Activated CD4-positive, alpha-beta memory T cell treated with anti-CD3 and anti-CD28 coated beads, Interleukin-2, amount 10 ng/mL, durations not matched to agents 7 days and 5 days (primary cell): ENCODE data around the gene TRAF5. TPM values are rescaled to one million over a fixed set of nuclear protein-coding genes. Genes with fewer than 3 reads are reported as not detected.
A peak's percentile ranks its signal among the peaks of the same experiment; 100 is the strongest.

Experiments used
- CTCF ChIA-PET: fragments of 350-600 bp; sonication (Branson Sonifier 250); formaldehyde crosslinking; loops from one replicate; lab custom pipeline; 2021; ENCODE audit warnings: antibody characterized with exemption, inconsistent platforms; lab: Charles Lee
- POLR2A ChIA-PET: fragments of 350-600 bp; sonication (Branson Sonifier 250); formaldehyde crosslinking; loops from one replicate; lab custom pipeline; 2021; ENCODE audit warnings: antibody characterized with exemption; lab: Charles Lee
- DNase-seq: peaks from one replicate; pipeline ENCODE4 v3.0.0-alpha.2; 2020
- H3K27ac Mint-ChIP-seq: one replicate; pipeline ENCODE4 v1.8.0; 2021; ENCODE audit warnings: mild to moderate bottlenecking, mixed read lengths
- H3K27me3 Mint-ChIP-seq: one replicate; pipeline ENCODE4 v1.8.0; 2021; ENCODE audit warnings: mixed read lengths
- H3K36me3 Mint-ChIP-seq: one replicate; pipeline ENCODE4 v1.8.0; 2021; ENCODE audit warnings: low read depth, mixed read lengths
- H3K4me1 Mint-ChIP-seq: one replicate; pipeline ENCODE4 v1.8.0; 2021; ENCODE audit warnings: mixed read lengths
- H3K4me3 Mint-ChIP-seq: one replicate; pipeline ENCODE4 v1.8.0; 2021; ENCODE audit warnings: mild to moderate bottlenecking, mixed read lengths
- H3K9me3 Mint-ChIP-seq: one replicate; pipeline ENCODE4 v1.8.0; 2021; ENCODE audit warnings: mixed read lengths
- total RNA-seq, 2 experiments: library from RNA; stranded (reverse); gene quantifications; one replicate each; pipeline ENCODE4 v1.2.3, GENCODE V29; 2021

The TRAF5 gene
- total RNA-seq, 2 experiments from 2014 or later, result 67.9 to 68.4 TPM

DNA sequence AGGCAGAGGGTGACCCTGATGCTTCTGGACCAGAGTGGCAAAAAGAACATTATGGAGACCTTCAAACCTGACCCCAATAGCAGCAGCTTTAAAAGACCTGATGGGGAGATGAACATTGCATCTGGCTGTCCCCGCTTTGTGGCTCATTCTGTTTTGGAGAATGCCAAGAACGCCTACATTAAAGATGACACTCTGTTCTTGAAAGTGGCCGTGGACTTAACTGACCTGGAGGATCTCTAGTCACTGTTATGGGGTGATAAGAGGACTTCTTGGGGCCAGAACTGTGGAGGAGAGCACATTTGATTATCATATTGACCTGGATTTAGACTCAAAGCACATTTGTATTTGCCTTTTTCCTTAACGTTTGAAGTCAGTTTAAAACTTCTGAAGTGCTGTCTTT lies 45.8 kb downstream of the TRAF5 start:
- H3K4me1 Mint-ChIP-seq, result peaks cover 19% of the 10 kb centered on the region
- DNase-seq, result no peak
- no peaks in the 10 kb centered on the region for H3K27me3 Mint-ChIP-seq
- H3K36me3 Mint-ChIP-seq, result peaks cover 77% of the 10 kb centered on the region
- CTCF ChIA-PET, result interaction anchor here (1.1 kb wide), 1 partner anchor 281 kb away, joined by 3 read pairs; no protein-coding TSS in a partner anchor
- no peak overlapping the region for H3K27ac Mint-ChIP-seq
- no peaks in the 10 kb centered on the region for H3K9me3 Mint-ChIP-seq
- H3K4me3 Mint-ChIP-seq, result no peak overlapping the region
- POLR2A ChIA-PET, result no interaction called here

DNA sequence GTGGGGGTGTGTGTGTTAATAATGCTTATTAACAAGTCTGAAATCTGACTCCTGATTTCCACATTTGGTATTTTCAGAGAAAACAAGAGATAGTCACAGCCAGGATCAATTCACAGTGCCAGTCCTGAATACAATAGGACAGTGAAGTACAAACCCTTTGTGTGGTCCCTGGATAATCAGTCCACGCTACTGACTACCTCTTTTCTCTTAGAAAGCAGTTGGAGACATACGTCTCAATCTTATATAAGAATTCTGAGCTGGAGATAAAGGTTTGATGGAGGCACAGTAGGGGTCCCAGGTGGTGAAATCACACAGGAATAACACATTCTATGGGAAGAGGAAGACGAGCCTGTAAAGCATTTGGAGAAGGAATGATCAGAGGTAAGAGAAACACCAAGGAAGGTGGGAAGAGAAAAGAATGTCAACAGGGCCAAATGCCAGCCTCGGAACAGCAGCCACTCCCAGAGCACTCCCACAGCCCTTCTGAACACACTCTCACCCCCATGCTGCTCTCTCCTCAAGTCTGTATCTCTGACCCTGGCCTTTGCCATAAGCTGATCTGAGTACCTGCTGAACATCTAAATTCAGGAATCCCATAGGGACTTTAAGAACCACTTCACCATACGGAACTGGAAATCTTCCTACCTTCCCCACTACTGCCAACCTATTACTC lies 48.6 kb downstream of the TRAF5 start:
- no peaks in the 10 kb centered on the region for H3K27me3 Mint-ChIP-seq
- no peak for DNase-seq
- H3K27ac Mint-ChIP-seq, result no peak overlapping the region
- peaks cover 36% of the 10 kb centered on the region for H3K4me1 Mint-ChIP-seq
- ChIA-PET CTCF (interaction anchor here (3.8 kb wide), 1 partner anchor 52 kb away, joined by 14 read pairs; no protein-coding TSS in a partner anchor), POLR2A (interaction anchor here (2.5 kb wide), 1 partner anchor 47 kb away, joined by 6 read pairs; no protein-coding TSS in a partner anchor)
- H3K9me3 Mint-ChIP-seq, result no peaks in the 10 kb centered on the region
- no peak overlapping the region for H3K4me3 Mint-ChIP-seq
- peaks cover 68% of the 10 kb centered on the region for H3K36me3 Mint-ChIP-seq

DNA sequence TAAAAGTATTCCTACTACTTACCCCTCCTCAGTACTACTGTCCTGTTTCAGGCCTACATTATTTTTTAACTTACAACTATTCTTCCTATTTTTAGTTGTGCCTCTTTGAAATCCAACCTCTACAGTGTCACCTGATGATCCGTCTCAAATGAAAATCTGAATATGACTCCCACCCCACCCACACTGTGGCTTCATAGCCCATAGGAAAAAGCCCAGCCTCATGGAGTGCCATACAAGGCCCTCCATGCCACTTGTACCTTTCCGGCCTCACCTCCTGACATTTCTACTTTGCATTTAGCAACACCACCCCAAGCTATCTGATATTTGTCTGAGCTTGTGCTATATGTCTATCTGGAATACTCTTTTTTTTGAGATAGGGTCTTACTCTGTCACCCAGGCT lies 49.3 kb downstream of the TRAF5 start:
- Mint-ChIP-seq H3K4me3 (no peak overlapping the region), H3K9me3 (no peaks in the 10 kb centered on the region), H3K27ac (no peak overlapping the region), H3K4me1 (peaks cover 38% of the 10 kb centered on the region), H3K27me3 (no peaks in the 10 kb centered on the region), H3K36me3 (peaks cover 63% of the 10 kb centered on the region)
- no peak for DNase-seq
- ChIA-PET CTCF (interaction anchor here (3.8 kb wide), 1 partner anchor 53 kb away, joined by 14 read pairs; no protein-coding TSS in a partner anchor), POLR2A (interaction anchor here (1.0 to 2.5 kb wide), 2 partner anchors 7 to 48 kb away, joined by 3 to 6 read pairs; no protein-coding TSS in a partner anchor)

DNA sequence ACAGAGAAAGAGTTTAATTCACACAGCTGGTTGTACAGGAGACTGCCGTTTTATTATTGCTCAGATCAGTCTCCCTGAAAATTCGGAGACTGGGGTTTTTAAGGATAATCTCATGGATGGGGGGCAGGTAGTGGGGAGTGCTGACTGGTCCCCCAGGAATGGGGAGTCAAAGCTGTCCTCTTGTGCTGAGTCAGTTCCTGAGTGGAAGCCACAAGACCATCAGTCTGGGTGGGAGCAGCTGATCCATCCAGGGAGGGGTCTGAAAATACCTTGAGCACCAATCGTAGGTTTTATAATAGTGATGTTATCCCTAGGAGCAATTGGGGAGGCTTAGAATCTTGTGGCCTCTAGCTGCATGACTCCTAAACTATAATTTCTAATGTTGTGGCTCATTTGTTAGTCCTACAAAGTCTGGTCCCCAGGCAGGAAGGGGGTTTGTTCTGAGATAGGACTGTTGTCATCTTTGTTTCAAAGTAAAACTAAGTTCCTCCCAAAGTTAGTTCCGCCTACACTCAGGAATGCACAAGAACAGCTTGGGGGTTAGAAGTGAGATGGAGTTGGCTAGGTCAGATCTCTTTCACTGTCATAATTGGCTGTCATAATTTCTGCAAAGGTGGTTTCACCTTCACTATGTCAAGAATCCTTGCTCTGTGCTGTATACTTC lies 50.3 kb downstream of the TRAF5 start:
- ChIA-PET POLR2A (interaction anchor here (0.8 to 2.5 kb wide), 3 partner anchors 8 to 49 kb away, joined by 3 to 6 read pairs (median 3); no protein-coding TSS in a partner anchor), CTCF (interaction anchor here (3.8 kb wide), 1 partner anchor 54 kb away, joined by 14 read pairs; no protein-coding TSS in a partner anchor)
- H3K4me3 Mint-ChIP-seq, result no peak overlapping the region
- H3K36me3 Mint-ChIP-seq, result peaks cover 55% of the 10 kb centered on the region
- H3K27ac Mint-ChIP-seq, result peak overlapping the region; percentile 15
- no peaks in the 10 kb centered on the region for H3K27me3 Mint-ChIP-seq
- peaks cover 45% of the 10 kb centered on the region for H3K4me1 Mint-ChIP-seq
- DNase-seq, result no peak
- no peaks in the 10 kb centered on the region for H3K9me3 Mint-ChIP-seq

DNA sequence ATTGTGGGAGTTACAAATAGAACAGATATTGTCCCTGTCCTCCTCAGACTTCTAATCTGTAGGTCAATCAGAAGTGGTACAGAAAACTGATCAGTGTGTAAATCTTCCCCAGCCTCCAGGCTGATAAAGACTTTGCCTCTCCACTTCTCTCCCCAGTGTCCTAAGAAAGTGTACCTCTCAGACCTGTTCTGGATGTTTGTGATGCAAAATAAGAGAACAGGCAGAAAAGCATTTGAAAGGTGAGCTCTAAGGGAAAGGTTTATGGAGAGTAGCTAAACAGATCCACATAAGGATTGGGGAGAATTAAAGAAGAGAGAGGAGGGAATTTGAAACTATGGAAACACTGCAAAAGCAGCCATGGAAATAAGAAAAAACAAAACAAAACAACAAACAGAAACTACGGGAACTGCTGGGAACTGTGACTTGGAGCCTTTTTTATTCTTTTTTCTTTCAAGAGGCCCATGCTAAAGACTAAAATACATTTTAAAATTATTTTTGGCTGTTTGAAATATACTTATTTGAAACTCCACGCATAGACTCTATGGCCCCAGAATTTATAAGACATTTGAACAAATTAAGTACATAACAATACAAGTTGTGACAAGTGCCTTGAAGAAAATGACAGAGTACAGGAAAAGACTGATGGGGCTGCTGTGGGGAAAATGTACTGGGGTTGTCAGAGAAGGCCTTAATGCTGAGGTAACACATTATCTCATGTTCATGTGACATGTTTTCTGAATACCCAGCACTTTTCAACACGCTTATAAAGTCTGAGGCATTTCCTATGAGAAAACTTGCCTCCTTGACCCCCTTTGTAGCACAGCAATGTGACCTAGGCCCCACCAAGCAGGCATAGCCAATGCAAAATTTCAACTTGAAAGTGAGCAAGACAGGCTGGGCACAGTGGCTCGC lies 51.2 kb downstream of the TRAF5 start:
- Mint-ChIP-seq H3K27me3 (no peaks in the 10 kb centered on the region), H3K4me3 (no peak overlapping the region), H3K4me1 (peaks cover 52% of the 10 kb centered on the region), H3K36me3 (peaks cover 48% of the 10 kb centered on the region), H3K27ac (peak overlapping the region; percentile 46), H3K9me3 (no peaks in the 10 kb centered on the region)
- POLR2A ChIA-PET, result interaction anchor here (2.5 kb wide), 1 partner anchor 50 kb away, joined by 6 read pairs; no protein-coding TSS in a partner anchor
- CTCF ChIA-PET, result interaction anchor here (3.8 kb wide), 1 partner anchor 55 kb away, joined by 14 read pairs; no protein-coding TSS in a partner anchor
- no peak for DNase-seq

DNA sequence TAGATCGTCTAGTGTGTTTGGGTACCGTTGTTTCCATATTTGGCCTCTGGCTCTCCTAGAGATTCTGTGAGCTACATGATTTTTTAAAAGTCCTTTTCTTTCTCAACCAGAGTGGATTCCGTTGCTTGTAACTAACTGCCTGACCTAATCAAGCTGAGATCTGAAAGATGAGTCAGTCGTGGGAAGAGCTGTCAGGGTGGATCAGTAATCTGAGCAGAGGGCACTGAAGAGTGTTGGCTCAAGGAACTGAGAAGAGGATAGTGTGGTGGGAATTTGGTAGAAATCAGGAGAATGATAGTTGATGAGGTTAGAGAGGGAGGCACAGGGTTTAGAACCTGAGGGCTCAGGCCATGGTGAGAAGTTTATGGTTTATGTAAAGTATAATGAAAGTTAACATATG lies 52.2 kb downstream of the TRAF5 start:
- H3K4me3 Mint-ChIP-seq, result no peak overlapping the region
- no peaks in the 10 kb centered on the region for H3K27me3 Mint-ChIP-seq
- ChIA-PET POLR2A (interaction anchor here (1.4 kb wide), 1 partner anchor 10 kb away, joined by 3 read pairs; no protein-coding TSS in a partner anchor), CTCF (interaction anchor here (3.8 kb wide), 1 partner anchor 56 kb away, joined by 14 read pairs; no protein-coding TSS in a partner anchor)
- H3K27ac Mint-ChIP-seq, result peak overlapping the region; percentile 1
- H3K36me3 Mint-ChIP-seq, result peaks cover 44% of the 10 kb centered on the region
- no peaks in the 10 kb centered on the region for H3K9me3 Mint-ChIP-seq
- DNase-seq, result no peak
- H3K4me1 Mint-ChIP-seq, result peaks cover 62% of the 10 kb centered on the region

DNA sequence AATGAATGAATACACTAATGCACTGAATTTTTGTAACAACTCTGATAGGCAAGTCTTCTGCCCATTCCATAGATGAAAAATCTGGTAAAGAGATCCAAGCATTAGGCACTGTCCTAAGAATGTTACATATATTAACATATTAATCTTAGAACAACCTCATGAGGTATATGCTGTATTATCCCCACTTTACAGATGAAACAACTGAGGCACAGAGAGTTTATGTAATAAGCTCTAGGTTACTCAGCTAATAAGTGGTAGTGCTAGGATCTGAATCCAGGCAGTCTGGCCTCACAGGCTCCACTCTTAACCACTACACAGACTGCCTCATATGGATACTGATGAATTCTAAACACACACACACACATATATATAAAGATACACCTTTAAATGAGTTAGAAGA lies 52.8 kb downstream of the TRAF5 start:
- POLR2A ChIA-PET, result interaction anchor here (1.4 kb wide), 1 partner anchor 11 kb away, joined by 3 read pairs; no protein-coding TSS in a partner anchor
- no peak overlapping the region for H3K4me3 Mint-ChIP-seq
- H3K36me3 Mint-ChIP-seq, result peaks cover 38% of the 10 kb centered on the region

DNA sequence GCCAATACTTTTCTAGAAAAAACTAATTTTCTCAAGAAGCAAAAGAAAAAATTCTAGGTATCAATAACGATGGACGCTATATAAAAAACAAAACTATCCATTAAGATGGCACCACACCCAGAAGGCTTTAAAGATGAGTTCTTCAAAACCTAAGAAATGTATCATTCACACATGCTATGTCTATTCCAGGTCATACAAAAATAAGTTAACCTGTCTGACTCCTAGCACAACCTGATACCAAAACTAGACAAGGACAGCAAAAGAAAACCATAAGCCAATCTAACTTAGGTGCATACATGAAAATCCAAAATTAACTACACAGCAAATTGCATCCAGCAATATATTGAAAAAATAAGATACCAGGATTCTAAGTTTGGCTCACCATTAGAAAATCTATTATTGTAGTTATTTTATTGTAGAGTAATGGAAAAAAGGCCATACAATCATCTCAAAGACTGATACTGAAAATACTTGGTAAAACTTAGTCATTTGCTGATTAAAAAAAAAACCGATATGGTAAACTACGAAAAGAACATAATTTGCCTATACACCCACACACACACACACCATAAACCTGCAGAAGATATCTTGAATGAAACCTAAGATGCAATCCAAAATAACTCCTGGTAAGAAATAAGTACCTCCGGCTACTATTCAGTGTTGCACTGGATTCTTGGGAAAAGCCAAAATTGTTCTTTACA lies 55.0 kb downstream of the TRAF5 start:
- CTCF ChIA-PET, result interaction anchor here (1.2 to 2.3 kb wide), 5 partner anchors 15 to 88 kb away, joined by 3 to 8 read pairs (median 5); partner anchors contain the start of gene TRAF5
- POLR2A ChIA-PET, result interaction anchor here (0.9 to 2.4 kb wide), 5 partner anchors 22 to 46 kb away, joined by 3 to 13 read pairs (median 8); no protein-coding TSS in a partner anchor
- Mint-ChIP-seq H3K27ac (peak overlapping the region; percentile 88), H3K4me3 (peak overlapping the region; percentile 83), H3K27me3 (no peaks in the 10 kb centered on the region), H3K36me3 (peaks cover 23% of the 10 kb centered on the region), H3K9me3 (no peaks in the 10 kb centered on the region), H3K4me1 (peaks cover 59% of the 10 kb centered on the region)
- no peak for DNase-seq

More for the DNA sequence above, 52.8 kb downstream of the TRAF5 start:
- CTCF ChIA-PET, result interaction anchor here (1.2 to 3.8 kb wide), 4 partner anchors 28 to 91 kb away, joined by 3 to 14 read pairs (median 6); no protein-coding TSS in a partner anchor
- H3K4me1 Mint-ChIP-seq, result peaks cover 65% of the 10 kb centered on the region
- H3K27me3 Mint-ChIP-seq, result no peaks in the 10 kb centered on the region
- no peak overlapping the region for H3K27ac Mint-ChIP-seq
- no peak for DNase-seq
- no peaks in the 10 kb centered on the region for H3K9me3 Mint-ChIP-seq

DNA sequence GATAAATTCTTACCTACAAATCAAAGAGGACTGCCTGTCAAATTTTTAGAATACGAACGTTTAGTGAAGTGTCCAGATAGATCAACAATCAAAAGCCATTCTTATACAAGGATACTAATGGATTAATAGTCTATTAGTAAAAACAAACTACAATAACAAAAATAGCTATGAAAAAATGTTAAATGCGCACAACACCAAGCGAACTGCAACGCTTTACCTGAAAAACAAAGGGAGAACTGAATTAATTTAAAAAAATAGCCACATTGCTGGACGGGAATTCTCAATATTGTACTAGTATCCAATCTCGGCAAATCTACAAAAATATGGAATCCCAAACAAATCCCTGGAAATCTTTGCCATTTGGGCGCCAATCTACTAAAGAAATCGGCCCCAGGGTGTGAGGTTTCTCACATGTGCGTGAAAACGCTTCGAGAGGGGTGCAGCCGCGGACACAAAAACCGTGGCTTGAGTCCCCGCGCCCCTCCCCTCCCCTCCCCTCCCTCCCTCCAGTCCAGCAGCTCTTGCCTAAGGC lies 55.6 kb downstream of the TRAF5 start:
- ChIA-PET POLR2A (interaction anchor here (0.6 to 2.7 kb wide), 10 partner anchors 22 to 121 kb away, joined by 3 to 15 read pairs (median 6); partner anchors contain the start of gene TRAF5), CTCF (interaction anchor here (0.9 to 2.3 kb wide), 2 partner anchors 55 to 131 kb away, joined by 3 to 8 read pairs; partner anchors contain the start of gene TRAF5)
- Mint-ChIP-seq H3K36me3 (peaks cover 20% of the 10 kb centered on the region), H3K27me3 (no peaks in the 10 kb centered on the region), H3K4me1 (peaks cover 53% of the 10 kb centered on the region), H3K27ac (peak overlapping the region; percentile 88), H3K4me3 (peak overlapping the region; percentile 83), H3K9me3 (no peaks in the 10 kb centered on the region)
- DNase-seq, result no peak

DNA sequence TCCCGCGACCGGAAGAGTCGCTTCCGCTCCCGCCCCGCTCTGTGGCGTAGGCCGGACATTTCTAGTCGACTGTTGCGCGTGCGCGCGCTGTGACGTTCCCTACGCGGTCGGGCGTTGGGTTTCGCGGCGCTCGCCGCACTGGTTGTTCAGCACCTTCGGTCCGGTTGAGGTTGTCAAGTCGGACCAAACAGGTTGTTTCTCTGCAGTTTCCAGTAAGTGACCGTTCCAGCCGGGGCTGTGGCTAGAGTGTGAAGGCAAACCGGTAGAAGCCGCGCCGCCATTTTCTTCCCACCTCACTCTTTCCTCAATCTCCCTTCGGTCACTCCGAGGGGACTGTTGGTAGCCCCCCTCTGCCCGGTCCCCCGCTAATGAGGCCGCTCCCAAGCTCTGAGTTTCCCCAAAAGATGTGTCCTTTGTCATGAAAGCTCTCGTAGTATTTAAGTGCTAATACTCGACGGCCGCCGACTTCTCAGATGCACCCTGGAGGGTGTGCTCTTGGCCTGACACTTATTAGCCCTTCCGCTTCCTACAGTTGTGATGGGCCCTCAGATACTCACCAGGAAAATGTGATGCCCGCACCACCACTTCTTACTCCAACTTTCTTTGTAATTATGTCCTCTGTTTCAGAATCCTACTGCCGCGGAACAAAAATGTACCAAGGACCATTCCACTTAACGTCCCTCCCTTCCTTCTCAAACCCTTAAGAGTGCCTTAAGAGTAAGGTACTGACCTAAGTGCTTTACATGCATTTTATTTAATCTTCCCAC lies 56.3 kb downstream of the TRAF5 start:
- Mint-ChIP-seq H3K27ac (peak overlapping the region; percentile 88), H3K4me3 (peak overlapping the region; percentile 83), H3K4me1 (peaks cover 46% of the 10 kb centered on the region), H3K9me3 (no peaks in the 10 kb centered on the region), H3K27me3 (no peaks in the 10 kb centered on the region), H3K36me3 (peaks cover 13% of the 10 kb centered on the region)
- POLR2A ChIA-PET, result interaction anchor here (0.6 to 2.7 kb wide), 13 partner anchors 23 to 124 kb away, joined by 3 to 15 read pairs (median 5); partner anchors contain the start of genes RCOR3 and TRAF5
- CTCF ChIA-PET, result interaction anchor here (0.7 to 2.3 kb wide), 7 partner anchors 15 to 132 kb away, joined by 3 to 8 read pairs (median 3); partner anchors contain the start of gene TRAF5
- DNase-seq, result peak; percentile 87
